ES-I3 (cell line): ENCODE measurements around the gene CORO2B.

ENCODE experiments used
- H3K36me3 ChIP-seq: 2 replicates; pipeline ENCODE4 v1.6.1; 2013; ENCODE audit warnings: mild to moderate bottlenecking, low read length, control low read depth, moderate library complexity; ENCODE audit not compliant: insufficient read depth
- H3K4me1 ChIP-seq: 2 replicates; pipeline ENCODE4 v1.6.1; 2013; ENCODE audit warnings: mild to moderate bottlenecking, control low read depth, low read length; ENCODE audit not compliant: insufficient read depth
- H3K9ac ChIP-seq: 2 replicates; pipeline ENCODE4 v1.6.1; 2013; ENCODE audit warnings: low read depth, mild to moderate bottlenecking, low read length, moderate library complexity
- H3K9me3 ChIP-seq: 2 replicates; pipeline ENCODE4 v1.6.1; 2013; ENCODE audit warnings: mild to moderate bottlenecking, low read length, moderate library complexity; ENCODE audit not compliant: control insufficient read depth, insufficient read depth

CORO2B gene

DNA sequence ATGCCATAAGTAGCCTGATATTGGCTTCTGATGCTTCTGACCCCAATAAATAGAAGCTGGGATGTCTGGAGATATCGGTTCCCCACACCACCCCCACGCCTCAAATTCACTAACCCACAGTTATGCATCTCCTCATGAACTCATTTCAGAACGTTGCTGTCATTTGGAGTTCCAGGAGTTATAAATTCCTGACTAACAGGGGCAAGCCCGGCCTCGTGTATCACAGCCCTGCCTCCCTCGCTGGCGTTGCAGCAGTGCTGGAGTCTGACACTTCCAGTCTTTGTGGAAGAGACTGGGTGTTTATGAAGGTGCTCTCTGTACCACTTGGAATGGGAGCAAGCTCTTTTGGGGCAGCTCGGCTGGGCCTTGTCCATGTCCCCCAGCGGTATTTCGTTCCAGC is 140.9 kb downstream of the CORO2B start:
- Histone ChIP-seq H3K9me3 (no peaks in the 10 kb centered on the region), H3K9ac (no peak overlapping the region), H3K36me3 (no peaks in the 10 kb centered on the region), H3K4me1 (no peaks in the 10 kb centered on the region)

GRCh38 chr15:68721886-68722285 is 143.1 kb downstream of the CORO2B start:
- no peaks in the 10 kb centered on the region for H3K36me3 ChIP-seq
- H3K9me3 ChIP-seq = no peaks in the 10 kb centered on the region
- H3K4me1 ChIP-seq = no peaks in the 10 kb centered on the region
- H3K9ac ChIP-seq = no peak overlapping the region

- H3K9ac ChIP-seq = no peak overlapping the region
- H3K36me3 ChIP-seq = no peaks in the 10 kb centered on the region
- no peaks in the 10 kb centered on the region for H3K9me3 ChIP-seq
- peaks cover 4% of the 10 kb centered on the region; the same call in 1 of the 2 replicates for H3K4me1 ChIP-seq
Observed at GRCh38 chr15:68725736-68726135, 146.9 kb downstream of the CORO2B start.

DNA sequence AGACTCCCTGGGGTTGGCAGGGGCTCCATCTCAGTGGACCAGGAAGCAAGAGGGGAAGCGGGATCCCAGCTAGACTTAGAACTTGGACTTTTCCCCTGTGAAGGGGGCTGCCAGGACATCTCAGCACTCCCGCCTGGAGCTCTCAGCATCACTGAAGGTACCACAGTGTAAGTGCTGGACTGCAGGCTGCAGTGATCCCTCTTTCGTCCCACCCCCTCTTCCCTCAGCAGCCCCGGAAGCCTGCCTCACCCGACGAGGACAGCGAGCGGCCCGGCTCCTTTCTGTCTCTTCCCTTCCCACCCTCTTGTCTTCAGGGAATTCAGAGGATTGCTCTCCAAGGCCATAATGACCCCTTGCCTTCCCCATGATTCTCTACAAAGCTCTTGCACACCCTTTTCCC is 147.5 kb downstream of the CORO2B start:
- H3K36me3 ChIP-seq = no peaks in the 10 kb centered on the region
- no peak overlapping the region for H3K9ac ChIP-seq
- no peaks in the 10 kb centered on the region for H3K9me3 ChIP-seq
- peaks cover 4% of the 10 kb centered on the region; the same call in 1 of the 2 replicates for H3K4me1 ChIP-seq

GRCh38 chr15:68729789-68730411 is 151.1 kb downstream of the CORO2B start:
- Histone ChIP-seq H3K36me3 (no peaks in the 10 kb centered on the region), H3K4me1 (peaks cover 4% of the 10 kb centered on the region; the same call in 1 of the 2 replicates), H3K9me3 (no peaks in the 10 kb centered on the region), H3K9ac (no peak overlapping the region)

GRCh38 chr15:68730471-68730919 is 151.7 kb downstream of the CORO2B start:
- H3K36me3 ChIP-seq = no peaks in the 10 kb centered on the region
- H3K9me3 ChIP-seq = no peaks in the 10 kb centered on the region
- peaks cover 4% of the 10 kb centered on the region; the same call in 1 of the 2 replicates for H3K4me1 ChIP-seq
- H3K9ac ChIP-seq = no peak overlapping the region

DNA sequence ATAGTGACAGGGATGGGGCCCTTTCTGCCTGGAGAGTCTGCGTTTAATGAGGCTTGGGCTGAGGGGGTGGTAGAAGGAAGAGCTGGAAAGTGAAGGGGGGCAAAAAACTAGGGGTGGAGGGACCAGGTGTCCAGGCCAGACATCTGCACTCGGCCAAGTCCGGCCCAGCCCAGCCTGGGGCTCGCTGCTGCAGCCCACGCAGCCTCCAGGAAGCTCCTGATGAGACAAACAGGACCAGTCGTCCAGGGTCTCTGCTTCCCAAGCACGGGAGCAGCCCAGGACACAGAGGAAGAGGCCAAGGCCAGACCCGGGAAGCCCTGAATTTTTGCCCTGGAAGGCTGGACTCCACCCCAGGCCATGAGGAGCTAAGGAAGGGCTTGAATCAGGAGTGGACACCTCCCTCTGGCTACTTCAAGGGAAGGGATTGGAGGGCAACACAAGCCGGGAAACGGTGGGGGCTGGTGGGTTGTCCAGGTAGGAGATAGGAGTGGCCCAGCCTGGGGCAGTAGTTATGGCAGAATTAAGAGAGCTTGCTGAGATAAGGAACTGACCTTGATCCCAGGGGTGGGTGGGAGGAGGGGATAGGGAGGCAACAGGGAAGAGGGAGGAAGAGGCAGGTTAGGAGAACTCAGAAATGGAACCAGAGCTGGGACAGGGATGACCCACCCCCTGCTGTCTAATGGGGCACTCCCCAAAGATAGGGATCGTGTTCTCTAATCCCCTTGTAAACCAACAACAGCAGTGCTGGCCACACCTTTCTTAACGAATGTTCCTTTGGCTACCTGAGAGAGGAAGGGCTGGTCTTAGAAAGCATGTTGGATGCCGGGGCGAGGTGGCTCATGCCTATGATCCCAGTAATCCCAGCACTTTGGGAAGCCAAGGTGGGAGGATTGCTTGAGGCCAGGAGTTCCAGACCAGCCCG is 152.4 kb downstream of the CORO2B start:
- peaks cover 4% of the 10 kb centered on the region; the same call in 1 of the 2 replicates for H3K4me1 ChIP-seq
- no peaks in the 10 kb centered on the region for H3K9me3 ChIP-seq
- no peaks in the 10 kb centered on the region for H3K36me3 ChIP-seq
- no peak overlapping the region for H3K9ac ChIP-seq

GRCh38 chr15:68732451-68732850 is 153.7 kb downstream of the CORO2B start:
- Histone ChIP-seq H3K4me1 (peaks cover 4% of the 10 kb centered on the region; the same call in 1 of the 2 replicates), H3K36me3 (no peaks in the 10 kb centered on the region), H3K9ac (no peak overlapping the region), H3K9me3 (no peaks in the 10 kb centered on the region)

DNA sequence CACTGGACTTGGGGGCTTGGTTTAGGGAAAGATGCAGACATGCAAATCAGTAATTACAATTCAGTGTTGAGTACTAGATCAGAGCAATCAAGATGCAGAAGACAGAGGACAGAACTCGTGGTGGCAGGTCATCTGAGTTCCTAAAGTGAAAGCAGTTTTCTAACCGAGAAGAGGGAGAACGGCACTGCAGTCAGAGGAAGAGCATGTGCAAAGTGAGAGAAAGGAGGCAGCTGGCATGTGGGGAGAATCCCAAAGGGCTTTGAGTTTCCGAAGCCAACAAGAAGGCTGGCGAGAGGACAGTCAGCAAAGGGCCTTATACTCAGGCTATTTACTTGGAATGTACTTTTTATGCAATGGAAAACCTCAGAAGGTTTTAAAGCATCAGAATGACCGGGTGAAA is 154.9 kb downstream of the CORO2B start:
- Histone ChIP-seq H3K9ac (no peak overlapping the region), H3K9me3 (no peaks in the 10 kb centered on the region), H3K4me1 (peaks cover 4% of the 10 kb centered on the region; the same call in 1 of the 2 replicates), H3K36me3 (no peaks in the 10 kb centered on the region)

DNA sequence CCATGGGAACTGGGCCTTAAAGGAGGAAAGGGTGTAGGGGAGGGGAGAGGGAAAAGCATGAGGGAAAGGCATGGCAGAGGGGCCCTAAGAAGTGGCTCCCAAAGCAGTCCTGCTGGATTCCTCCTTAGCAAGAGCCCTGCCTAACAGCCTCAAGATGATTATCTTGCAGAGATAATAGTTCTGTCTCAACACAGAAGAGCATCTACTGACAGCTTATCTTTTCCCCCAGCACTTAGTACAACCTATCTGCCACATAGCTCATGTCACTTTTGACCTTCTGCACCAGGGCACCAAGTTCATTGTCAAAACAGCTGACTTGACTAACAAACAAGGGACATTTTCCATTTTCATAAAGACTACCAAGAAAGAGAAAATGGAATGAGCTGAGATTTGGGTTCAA is 155.6 kb downstream of the CORO2B start:
- Histone ChIP-seq H3K9ac (no peak overlapping the region), H3K4me1 (peaks cover 4% of the 10 kb centered on the region; the same call in 1 of the 2 replicates), H3K36me3 (no peaks in the 10 kb centered on the region), H3K9me3 (no peaks in the 10 kb centered on the region)

DNA sequence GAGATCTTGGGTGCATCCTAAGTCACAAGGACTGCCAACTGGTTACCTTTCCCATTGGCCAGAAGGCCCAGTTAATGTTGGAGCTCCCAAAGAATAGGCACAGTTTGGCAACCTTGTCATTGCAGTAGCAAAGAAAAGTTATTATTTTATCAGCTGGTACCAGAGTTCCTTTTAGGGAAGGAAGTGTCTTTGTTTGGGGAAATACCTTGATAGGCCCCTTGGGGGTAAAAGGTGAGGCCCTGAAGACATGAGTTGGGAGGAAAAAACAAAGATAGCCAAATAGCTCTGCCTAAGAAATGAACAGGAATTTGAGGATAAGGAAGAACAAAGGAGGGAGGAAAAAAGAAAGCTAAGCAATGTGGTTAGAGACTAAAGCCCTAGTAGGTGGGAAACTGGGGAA is 156.1 kb downstream of the CORO2B start:
- no peak overlapping the region for H3K9ac ChIP-seq
- no peaks in the 10 kb centered on the region for H3K9me3 ChIP-seq
- peaks cover 4% of the 10 kb centered on the region; the same call in 1 of the 2 replicates for H3K4me1 ChIP-seq
- H3K36me3 ChIP-seq = no peaks in the 10 kb centered on the region

DNA sequence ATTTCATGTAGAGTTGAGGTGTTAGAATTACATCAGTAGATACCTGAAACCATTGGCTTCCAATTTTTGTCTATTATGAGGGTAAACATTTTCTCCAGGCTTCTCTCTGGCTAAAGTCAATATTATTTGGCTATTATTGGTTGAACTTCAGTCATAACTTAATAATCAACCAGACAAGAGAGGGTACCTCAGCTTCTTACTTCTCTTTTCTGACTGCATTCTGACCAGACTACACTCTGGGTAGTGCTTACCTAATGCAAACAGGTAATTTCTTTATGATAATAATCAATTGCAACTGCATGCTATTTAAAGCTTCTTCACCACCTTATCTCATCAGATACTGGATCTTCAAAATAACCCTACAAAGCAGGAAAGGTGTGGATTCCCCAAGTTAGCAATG is 156.8 kb downstream of the CORO2B start:
- no peaks in the 10 kb centered on the region for H3K36me3 ChIP-seq
- H3K9me3 ChIP-seq = no peaks in the 10 kb centered on the region
- H3K4me1 ChIP-seq = no peaks in the 10 kb centered on the region; the same call in 1 of the 2 replicates
- H3K9ac ChIP-seq = no peak overlapping the region

DNA sequence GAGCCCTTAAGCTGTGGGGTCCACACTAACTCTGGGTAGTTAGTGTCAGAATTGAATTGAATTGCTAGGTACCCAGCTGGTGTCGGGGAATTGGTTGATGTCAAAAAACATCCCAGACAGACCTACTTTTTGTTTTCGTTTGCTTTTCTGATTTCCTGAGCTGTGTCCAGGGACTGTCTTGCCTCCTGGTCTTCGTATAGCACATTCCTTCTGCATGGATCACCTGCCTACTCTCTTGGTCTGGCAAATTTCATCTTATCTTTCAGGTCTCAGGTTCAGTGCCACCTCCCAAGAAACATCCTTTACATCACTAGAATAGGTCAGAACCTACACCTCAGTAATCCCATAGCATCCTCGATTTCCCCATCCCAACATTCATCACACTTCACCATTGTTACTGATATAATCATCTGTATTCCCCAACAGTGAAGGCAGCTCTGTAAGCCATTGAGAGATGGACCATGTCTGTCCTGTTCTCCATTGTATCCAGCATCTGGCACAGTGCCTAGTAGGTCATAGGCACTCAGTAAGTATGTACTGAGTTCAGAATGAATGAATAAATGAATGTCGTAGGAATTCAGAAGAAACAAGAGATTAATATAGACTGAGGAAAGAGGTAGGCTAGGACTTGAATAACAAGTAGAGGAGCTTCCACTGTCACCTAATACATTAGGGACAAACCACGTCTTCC is 160.7 kb downstream of the CORO2B start:
- Histone ChIP-seq H3K36me3 (no peaks in the 10 kb centered on the region), H3K4me1 (no peaks in the 10 kb centered on the region), H3K9me3 (no peaks in the 10 kb centered on the region), H3K9ac (no peak overlapping the region)

GRCh38 chr15:68743256-68743655 is 164.5 kb downstream of the CORO2B start:
- H3K36me3 ChIP-seq = no peaks in the 10 kb centered on the region
- no peak overlapping the region for H3K9ac ChIP-seq
- no peaks in the 10 kb centered on the region for H3K9me3 ChIP-seq
- no peaks in the 10 kb centered on the region for H3K4me1 ChIP-seq
